Coronary artery (tissue), 2 donors: ENCODE results near the gene MIGA1.
"Not testable (repeated sequence)": the region's sequence is repeated elsewhere in the genome, so short reads cannot be mapped to it uniquely, and the experiment has no call there.

Source experiments
- DNase-seq: peaks from one replicate; pipeline ENCODE4 v3.0.0-alpha.2; 2017; ENCODE audit warnings: low spot score
- H3K27ac ChIP-seq, 2 donors: fragments of 200-600 bp; sonication (generic); one replicate each; pipeline ENCODE4 v1.5.1; 2016 to 2019
- H3K4me3 ChIP-seq: fragments of 200-600 bp; sonication (generic); 2 replicates; pipeline ENCODE4 v1.5.1; 2016; ENCODE audit warnings: mild to moderate bottlenecking, moderate library complexity
- TF ChIP-seq, protein P1 (sequence below): fragments of 200-600 bp; sonication (generic); IDR thresholded peaks from one replicate; pipeline ENCODE4 v1.5.1; 2019; ENCODE audit warnings: antibody characterized with exemption

MIGA1 gene

DNA sequence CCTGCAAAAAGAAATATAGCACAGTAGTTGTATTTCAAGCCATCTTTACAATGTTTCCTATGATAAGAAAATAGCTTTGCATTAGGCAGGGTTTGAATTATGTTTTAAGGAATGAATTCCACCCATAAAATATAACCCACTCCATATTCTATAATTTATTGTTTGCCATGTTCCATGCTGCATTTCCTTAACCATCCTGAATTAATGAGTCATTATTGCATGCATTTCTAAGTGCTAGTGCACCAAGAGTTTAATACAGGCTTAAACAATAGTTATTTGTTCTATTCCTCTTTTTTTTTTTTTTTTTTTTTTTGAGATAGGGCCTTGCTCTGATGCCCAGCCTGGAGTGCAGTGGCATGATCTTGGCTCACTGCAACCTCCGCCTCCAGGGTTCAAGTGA is 45.2 kb downstream of the MIGA1 start:
- H3K27ac ChIP-seq = peak overlapping the region; percentile 4 to 62
- TF ChIP-seq, protein P1, sequence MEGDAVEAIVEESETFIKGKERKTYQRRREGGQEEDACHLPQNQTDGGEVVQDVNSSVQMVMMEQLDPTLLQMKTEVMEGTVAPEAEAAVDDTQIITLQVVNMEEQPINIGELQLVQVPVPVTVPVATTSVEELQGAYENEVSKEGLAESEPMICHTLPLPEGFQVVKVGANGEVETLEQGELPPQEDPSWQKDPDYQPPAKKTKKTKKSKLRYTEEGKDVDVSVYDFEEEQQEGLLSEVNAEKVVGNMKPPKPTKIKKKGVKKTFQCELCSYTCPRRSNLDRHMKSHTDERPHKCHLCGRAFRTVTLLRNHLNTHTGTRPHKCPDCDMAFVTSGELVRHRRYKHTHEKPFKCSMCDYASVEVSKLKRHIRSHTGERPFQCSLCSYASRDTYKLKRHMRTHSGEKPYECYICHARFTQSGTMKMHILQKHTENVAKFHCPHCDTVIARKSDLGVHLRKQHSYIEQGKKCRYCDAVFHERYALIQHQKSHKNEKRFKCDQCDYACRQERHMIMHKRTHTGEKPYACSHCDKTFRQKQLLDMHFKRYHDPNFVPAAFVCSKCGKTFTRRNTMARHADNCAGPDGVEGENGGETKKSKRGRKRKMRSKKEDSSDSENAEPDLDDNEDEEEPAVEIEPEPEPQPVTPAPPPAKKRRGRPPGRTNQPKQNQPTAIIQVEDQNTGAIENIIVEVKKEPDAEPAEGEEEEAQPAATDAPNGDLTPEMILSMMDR = no peak
- DNase-seq = no peak
- no peak overlapping the region for H3K4me3 ChIP-seq

DNA sequence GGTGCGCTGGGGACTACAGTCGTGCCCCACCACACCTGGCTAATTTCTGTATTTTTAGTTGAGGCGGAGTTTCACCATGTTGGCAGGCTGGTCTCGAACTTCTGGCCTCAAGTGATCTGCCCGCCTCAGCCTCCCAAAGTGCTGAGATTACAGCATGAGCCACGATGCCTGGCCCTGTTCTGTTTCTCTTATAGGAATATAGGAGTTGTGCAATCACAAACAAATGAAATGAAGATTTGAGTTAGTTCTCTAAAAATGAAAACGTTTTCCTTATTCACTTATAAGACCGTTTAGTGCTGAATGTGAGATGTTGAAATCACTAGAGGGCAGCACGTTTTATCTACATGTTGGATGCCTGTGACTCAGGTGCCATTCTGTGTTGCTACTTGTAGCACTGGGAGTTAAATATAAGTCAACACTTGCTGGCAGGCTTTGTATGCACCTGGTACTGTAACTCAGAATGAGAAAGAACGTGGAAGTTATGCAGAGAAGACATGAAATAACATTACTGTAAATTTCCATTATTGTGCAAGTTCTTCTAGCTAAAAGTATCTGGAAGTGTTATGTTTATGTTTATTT is 45.8 kb downstream of the MIGA1 start:
- peak overlapping the region in 1 of 2 donors; percentile 62 for H3K27ac ChIP-seq
- DNase-seq = no peak
- TF ChIP-seq, protein P1 = no peak

DNA sequence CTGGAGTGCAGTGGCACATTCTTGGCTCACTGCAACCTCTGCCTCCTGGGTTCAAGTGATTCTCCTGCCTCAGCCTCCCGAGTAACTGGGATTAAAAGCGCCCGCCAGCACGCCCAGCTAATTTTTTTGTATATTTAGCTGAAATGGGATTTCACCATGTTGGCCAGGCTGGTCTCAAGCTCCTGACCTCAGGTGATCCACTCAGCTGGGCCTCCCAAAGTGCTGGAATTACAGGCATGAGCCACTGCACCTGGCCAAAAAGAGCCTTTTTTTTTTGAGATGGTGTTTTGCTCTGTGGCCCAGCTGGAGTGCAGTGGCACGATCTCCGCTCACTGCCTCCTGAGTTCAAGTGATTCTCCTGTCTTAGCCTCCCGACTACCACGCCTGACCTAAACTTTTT is 47.4 kb downstream of the MIGA1 start:
- not testable (repeated sequence) for H3K27ac ChIP-seq, DNase-seq, H3K4me3 ChIP-seq

More for the DNA sequence above, 45.8 kb downstream of the MIGA1 start:
- no peak overlapping the region for H3K4me3 ChIP-seq

DNA sequence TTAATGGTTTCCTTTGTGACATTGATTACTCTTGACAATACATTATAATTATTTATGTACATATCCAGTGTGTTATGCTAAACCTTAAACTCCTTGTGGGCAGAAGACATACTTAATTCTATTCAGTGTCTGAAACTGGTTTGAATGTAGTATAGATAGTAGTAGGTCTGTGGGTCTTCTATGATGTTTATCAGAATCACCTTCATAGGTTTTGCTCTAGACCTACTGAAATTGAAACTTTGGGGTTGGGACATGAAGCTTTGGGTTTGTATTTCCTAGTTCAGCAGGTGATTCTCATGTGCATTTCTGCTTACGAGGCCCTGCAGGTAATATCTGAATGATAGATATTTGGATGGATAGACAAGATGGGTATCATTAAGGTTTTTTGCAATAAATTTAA is 48.6 kb downstream of the MIGA1 start:
- no peak for DNase-seq
- H3K27ac ChIP-seq = no peak overlapping the region
- H3K4me3 ChIP-seq = no peak overlapping the region
- TF ChIP-seq, protein P1 = no peak

DNA sequence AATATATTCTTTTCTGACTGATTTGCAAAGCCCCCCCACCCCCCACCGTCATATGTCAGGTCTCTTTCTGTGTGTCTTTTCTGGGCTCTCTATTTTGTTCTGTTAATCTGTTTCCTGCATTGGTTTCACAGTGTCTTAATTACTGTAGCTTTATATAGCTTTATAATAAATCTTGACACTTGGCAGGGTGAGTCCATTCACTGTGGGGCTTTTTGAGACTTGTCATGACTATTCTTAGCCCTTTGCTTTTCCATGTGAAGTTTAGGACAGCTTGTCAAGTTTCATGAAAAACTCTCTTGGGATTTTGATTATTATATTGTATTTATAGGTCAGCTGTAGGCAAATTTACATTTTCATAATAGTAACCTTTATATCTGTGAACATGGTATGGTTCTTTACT is 50.4 kb downstream of the MIGA1 start:
- H3K4me3 ChIP-seq = no peak overlapping the region
- H3K27ac ChIP-seq = peak overlapping the region in 1 of 2 donors; percentile 47
- TF ChIP-seq, protein P1 = no peak
- DNase-seq = no peak

DNA sequence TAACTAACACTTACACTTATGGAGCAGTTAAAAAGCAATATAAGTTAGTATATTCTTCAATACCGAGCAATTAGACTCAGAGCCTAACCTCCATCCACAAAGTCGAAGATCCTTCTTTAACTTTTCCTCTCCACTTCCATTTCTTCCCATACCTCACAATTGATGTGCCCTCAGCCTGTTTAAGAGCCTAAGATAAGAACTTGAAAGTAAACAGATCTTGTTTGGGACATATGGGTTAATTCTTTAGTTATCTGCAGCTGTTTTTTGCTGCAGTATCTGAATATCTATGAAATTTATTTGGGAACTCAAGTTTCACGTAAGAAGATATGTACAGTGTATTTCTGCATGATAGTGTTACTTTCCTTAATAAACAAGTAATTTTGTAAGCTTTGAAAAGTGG is 51.5 kb downstream of the MIGA1 start:
- TF ChIP-seq, protein P1 = no peak
- peak overlapping the region; percentile 47 to 71 for H3K27ac ChIP-seq
- DNase-seq = no peak
- no peak overlapping the region for H3K4me3 ChIP-seq

DNA sequence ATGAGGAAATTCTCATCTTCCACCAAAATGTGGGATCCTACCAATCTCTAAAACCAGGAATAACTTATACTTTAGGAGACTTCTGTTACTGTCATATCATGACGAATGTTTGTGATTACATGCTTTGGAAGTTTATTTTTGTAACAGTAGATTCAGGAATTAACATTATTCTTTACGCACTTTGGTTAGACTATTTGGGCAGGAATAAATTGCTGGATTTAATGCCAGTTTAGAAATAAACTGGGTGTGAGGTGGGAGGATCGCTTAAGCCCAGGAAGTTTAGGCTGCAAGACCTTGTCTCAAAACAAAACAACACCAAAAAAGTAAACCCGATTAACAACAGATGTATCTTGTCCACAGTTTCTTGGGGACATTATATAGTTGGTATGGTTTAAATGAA is 52.1 kb downstream of the MIGA1 start:
- no peak overlapping the region for H3K4me3 ChIP-seq
- H3K27ac ChIP-seq = peak overlapping the region; percentile 83
- TF ChIP-seq, protein P1 = no peak
- no peak for DNase-seq
